Bronchial epithelial cell (primary cell): Measurements from ENCODE around the gene LRTM1. TPM values are rescaled to one million over a fixed set of nuclear protein-coding genes. Genes with fewer than 3 reads are reported as not detected.
A peak's percentile ranks its signal among the peaks of the same experiment; 100 is the strongest.

Experiments used
- DNase-seq: peaks from one replicate; pipeline ENCODE4 v3.0.0-alpha.2; 2010; ENCODE audit warnings: low read depth
- FAIRE-seq: peaks from 2 replicates; lab custom pipeline; 2011; peaks lifted over from hg19 to GRCh38; lab: Jason Lieb, UNC
- H3K27me3 ChIP-seq: 2 replicates; pipeline ENCODE4 v1.5.1; 2011; ENCODE audit warnings: low read length; ENCODE audit not compliant: control insufficient read depth, insufficient read depth
- H3K36me3 ChIP-seq: 2 replicates; pipeline ENCODE4 v1.5.1; 2011; ENCODE audit warnings: low read length; ENCODE audit not compliant: control insufficient read depth, insufficient read depth
- H3K4me3 ChIP-seq: 2 replicates; pipeline ENCODE4 v1.5.1; 2011; ENCODE audit warnings: mild to moderate bottlenecking, low read depth, low read length, control low read depth
- CTCF ChIP-seq: IDR thresholded peaks from 2 replicates; pipeline ENCODE4 v1.5.1; 2011; ENCODE audit warnings: mild to moderate bottlenecking, moderate library complexity, low read length, control low read depth, inconsistent platforms; ENCODE audit not compliant: insufficient read depth, severe bottlenecking
- total RNA-seq: library from RNA; depleted of rRNA; stranded (reverse); fragments of >200 nt; gene quantifications from 2 replicates; pipeline ENCODE4 v1.2.1, GENCODE V29; 2014

The LRTM1 gene
- not detected in 2 replicates for total RNA-seq

DNA sequence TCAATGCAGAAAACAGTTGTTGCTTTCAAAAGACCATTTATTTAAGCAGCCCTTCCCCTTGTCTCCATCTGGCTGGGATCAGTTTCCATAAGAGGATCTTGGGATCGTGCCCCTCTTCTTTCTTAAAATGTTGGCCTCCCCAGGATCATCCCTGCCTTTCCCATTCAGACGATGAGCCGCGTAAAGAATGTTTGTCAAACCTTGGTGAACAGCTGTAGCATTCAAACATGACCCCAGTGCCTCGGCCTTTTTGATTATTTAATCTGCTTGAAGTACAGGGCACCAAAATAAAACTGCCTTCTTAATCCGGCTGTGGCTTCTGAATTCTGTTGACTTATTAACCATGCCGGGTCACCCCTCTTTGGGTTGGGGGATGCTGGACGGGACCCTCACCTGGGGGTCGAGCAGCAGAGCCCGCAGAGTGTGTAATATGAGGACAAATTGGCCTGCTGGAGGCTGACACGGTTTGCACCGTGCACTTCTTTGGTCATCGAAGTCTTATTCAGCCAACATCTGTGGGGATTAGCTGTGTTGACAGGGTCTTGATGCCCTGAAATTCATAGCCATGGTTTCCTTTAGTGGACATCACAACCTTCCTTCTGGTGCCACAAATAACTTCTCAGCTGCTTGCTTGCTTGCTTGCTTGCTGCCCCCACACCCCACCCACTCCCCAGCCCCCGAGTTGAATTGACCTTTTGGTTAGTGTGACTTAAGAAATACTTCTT is at the start of gene LRTM1:
TSS of gene LRTM1 (minus strand) at position 14 of the 725 bp plus-strand sequence. CDS start 148 bp downstream, outside the sequence.
- FAIRE-seq (no peak), DNase-seq (no peak)
- Histone ChIP-seq H3K27me3 (no peaks in the 10 kb centered on the region), H3K4me3 (no peak within 1 kb of the TSS), H3K36me3 (no peaks in the 10 kb centered on the region)
- no peak for TF ChIP-seq CTCF

DNA sequence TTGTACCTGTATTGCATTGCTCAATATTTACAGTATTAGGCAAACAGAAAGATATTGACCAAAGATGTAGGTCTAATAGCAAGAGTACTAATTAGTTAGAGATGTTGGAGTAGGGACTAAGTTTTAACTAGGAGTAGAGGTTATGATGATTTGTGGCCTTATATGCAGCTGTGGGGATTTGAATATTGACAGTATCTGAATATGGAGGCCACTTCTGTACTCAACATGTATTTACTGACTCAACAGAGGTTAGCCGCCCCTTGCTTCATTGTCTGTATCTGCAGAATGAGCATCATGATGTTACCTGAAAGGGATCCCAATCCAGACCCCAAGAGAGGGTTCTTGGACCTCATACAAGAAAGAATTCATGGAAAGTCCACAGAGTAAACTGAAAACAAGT is 49.6 kb upstream of the LRTM1 start:
- FAIRE-seq, result no peak
- Histone ChIP-seq H3K4me3 (no peak overlapping the region), H3K27me3 (peaks cover 2% of the 10 kb centered on the region), H3K36me3 (no peaks in the 10 kb centered on the region)
- no peak for TF ChIP-seq CTCF
- no peak for DNase-seq

DNA sequence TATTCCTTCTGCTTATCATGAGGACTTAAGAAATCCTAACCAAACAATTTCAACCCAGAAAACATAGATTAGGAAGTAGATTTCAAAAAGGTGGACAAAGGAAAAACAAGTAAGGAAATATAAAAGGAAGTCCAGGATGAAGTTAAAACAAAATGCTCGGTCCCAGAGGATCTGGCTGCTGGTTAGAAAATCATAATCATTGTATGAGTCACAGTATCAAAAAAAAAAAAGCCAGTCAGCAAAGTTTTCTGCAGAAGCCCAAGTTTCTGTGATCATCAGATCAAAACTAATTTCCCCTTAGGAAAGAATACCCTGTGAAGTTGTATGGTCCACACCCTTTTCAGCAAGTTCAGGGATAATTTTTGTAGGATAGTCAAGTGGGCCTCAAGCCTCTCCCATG is 43.0 kb upstream of the LRTM1 start:
- FAIRE-seq (no peak), DNase-seq (peak; percentile 13)
- TF ChIP-seq CTCF, result no peak
- Histone ChIP-seq H3K36me3 (no peaks in the 10 kb centered on the region), H3K27me3 (no peaks in the 10 kb centered on the region), H3K4me3 (no peak overlapping the region)

GRCh38 chr3:54969652-54970051 is 41.8 kb upstream of the LRTM1 start:
- FAIRE-seq (no peak), DNase-seq (no peak)
- TF ChIP-seq CTCF, result no peak
- Histone ChIP-seq H3K36me3 (no peaks in the 10 kb centered on the region), H3K27me3 (no peaks in the 10 kb centered on the region), H3K4me3 (no peak overlapping the region)

DNA sequence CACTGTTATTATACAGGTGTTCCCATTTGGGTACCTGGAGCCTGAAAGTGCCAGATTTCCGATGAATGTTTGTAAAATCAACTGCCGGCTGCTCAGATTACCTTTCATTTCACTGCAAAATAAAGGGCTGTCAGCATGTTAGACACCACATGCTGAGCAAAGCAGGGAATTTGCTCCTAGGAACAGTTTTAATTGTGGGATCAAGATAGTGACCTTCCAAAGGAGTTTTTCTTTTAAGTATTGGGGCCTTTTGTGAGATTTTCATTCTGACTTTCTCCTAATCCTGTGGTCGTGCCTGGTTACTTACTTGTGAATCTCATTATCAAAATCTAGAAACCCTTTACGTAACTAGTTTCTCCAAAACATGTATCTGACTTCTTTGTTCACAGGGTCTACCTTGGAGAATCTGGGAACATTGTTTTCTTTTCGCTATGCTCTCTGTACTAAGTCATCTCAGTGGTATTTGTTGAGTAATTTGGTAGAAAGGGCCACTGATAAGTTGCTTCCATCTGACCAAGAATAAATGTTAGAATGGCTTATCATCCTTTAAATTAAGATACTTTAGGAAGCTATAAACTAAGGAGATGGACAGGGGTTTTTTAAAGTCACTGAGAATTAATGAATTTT is 40.8 kb upstream of the LRTM1 start:
- peak; percentile 29 for DNase-seq
- no peaks in the 10 kb centered on the region for H3K27me3 ChIP-seq
- no peaks in the 10 kb centered on the region for H3K36me3 ChIP-seq
- no peak overlapping the region for H3K4me3 ChIP-seq
- FAIRE-seq, result no peak
- no peak for TF ChIP-seq CTCF
